Calu3 (cell line): Measurements from ENCODE around the gene EHBP1. TPM values are rescaled to one million over a fixed set of nuclear protein-coding genes. Genes with fewer than 3 reads are reported as not detected.

Experiments
- BruUV-seq: library from RNA; stranded (reverse); fragments of 400-500 nt; replicated peaks from 2 replicates; lab custom pipeline; 2021; lab: Mats Ljungman, UMichigan
- CTCF ChIA-PET: fragments of 300-600 bp; sonication (Branson Sonifier 250); formaldehyde crosslinking; loops from one replicate; lab custom pipeline; 2022; ENCODE audit warnings: antibody characterized with exemption; lab: Charles Lee
- DNase-seq: peaks from one replicate; pipeline ENCODE4 v3.0.0; 2022
- H3K27ac Mint-ChIP-seq: one replicate; pipeline ENCODE4 v1.8.0; 2022; ENCODE audit warnings: mixed read lengths; ENCODE audit not compliant: unreplicated experiment
- H3K27me3 Mint-ChIP-seq: one replicate; pipeline ENCODE4 v1.8.0; 2022; ENCODE audit warnings: mixed read lengths; ENCODE audit not compliant: unreplicated experiment
- H3K36me3 Mint-ChIP-seq: one replicate; pipeline ENCODE4 v1.8.0; 2022; ENCODE audit warnings: mild to moderate bottlenecking, moderate library complexity, mixed read lengths; ENCODE audit not compliant: insufficient read depth, unreplicated experiment
- H3K4me1 Mint-ChIP-seq: one replicate; pipeline ENCODE4 v1.8.0; 2022; ENCODE audit warnings: mild to moderate bottlenecking, low read depth, mixed read lengths; ENCODE audit not compliant: unreplicated experiment
- H3K4me3 Mint-ChIP-seq: one replicate; pipeline ENCODE4 v1.8.0; 2022; ENCODE audit warnings: mild to moderate bottlenecking, low read depth, moderate library complexity, mixed read lengths; ENCODE audit not compliant: unreplicated experiment
- H3K9me3 Mint-ChIP-seq: one replicate; pipeline ENCODE4 v1.8.0; 2022; ENCODE audit warnings: low read depth, mixed read lengths; ENCODE audit not compliant: unreplicated experiment
- intact Hi-C: fragments of 100-400 bp; cut with micrococcal nuclease; formaldehyde crosslinking; loops from one replicate; pipeline ENCODE4 v1.10.0; 2022; ENCODE audit not compliant: unreplicated experiment
- total RNA-seq: library from RNA; stranded (reverse); gene quantifications from 2 replicates; pipeline ENCODE4 v1.2.3, GENCODE V29; 2022
- TF ChIP-seq, protein P1 (sequence below): fragments of 200-600 bp; IDR thresholded peaks from one replicate; pipeline ENCODE4 v1.8.0; 2022; ENCODE audit warnings: antibody characterized with exemption; ENCODE audit not compliant: unreplicated experiment

Gene EHBP1
- total RNA-seq, 1 experiment from 2014 or later, result 82.9 TPM

DNA sequence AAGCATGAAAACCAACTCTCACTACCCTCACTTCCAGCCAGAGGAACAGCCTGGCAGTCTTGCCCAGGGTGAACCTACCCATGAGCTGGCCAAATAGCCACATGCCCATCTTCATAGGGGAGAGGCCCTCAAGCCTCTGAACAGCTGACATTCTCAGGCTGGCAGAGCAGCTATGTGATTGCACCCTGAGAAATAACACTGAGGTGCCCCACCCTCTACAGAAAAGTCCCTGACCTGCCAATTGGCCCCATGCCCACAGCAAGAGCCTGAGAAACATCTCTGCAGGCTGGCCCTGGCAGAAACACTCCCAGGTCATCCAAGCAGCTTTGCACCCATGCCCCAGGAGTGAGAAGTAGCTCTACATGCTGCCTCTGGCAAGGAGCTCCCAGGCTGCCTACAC, 217.7 kb downstream of the EHBP1 start:
- CTCF ChIA-PET, result interaction anchor here (0.7 kb wide), 1 partner anchor 15 kb away, joined by 3 read pairs; no protein-coding TSS in a partner anchor
- Mint-ChIP-seq H3K4me3 (no peak overlapping the region), H3K27ac (no peak overlapping the region), H3K36me3 (no peaks in the 10 kb centered on the region), H3K9me3 (peaks cover 8% of the 10 kb centered on the region), H3K27me3 (no peaks in the 10 kb centered on the region), H3K4me1 (no peaks in the 10 kb centered on the region)
- no TSS peak for BruUV-seq
- intact Hi-C loops, result no loop called here
- TF ChIP-seq, protein P1, sequence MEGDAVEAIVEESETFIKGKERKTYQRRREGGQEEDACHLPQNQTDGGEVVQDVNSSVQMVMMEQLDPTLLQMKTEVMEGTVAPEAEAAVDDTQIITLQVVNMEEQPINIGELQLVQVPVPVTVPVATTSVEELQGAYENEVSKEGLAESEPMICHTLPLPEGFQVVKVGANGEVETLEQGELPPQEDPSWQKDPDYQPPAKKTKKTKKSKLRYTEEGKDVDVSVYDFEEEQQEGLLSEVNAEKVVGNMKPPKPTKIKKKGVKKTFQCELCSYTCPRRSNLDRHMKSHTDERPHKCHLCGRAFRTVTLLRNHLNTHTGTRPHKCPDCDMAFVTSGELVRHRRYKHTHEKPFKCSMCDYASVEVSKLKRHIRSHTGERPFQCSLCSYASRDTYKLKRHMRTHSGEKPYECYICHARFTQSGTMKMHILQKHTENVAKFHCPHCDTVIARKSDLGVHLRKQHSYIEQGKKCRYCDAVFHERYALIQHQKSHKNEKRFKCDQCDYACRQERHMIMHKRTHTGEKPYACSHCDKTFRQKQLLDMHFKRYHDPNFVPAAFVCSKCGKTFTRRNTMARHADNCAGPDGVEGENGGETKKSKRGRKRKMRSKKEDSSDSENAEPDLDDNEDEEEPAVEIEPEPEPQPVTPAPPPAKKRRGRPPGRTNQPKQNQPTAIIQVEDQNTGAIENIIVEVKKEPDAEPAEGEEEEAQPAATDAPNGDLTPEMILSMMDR, result no peak
- DNase-seq, result no peak

DNA sequence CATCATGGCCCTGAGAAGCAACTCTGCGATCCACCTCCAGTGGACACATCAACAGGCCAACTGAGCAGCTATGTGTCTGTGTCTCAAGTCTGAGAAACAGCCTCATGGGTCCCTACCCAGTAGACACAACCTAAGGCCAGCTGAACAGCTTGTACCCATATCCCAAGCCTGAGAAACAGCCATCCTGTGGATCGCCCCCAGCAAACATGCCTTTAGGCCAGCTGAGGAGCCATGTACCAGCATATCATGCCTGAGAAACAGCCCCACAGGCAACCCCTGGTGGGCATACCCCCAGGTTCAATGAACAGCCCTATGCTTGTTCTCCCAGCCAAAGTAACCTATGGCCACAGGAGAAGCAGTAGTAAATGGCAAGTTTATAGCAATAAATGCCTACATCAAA, 218.4 kb downstream of the EHBP1 start:
- CTCF ChIA-PET, result no interaction called here
- no TSS peak for BruUV-seq
- peaks cover 8% of the 10 kb centered on the region for H3K9me3 Mint-ChIP-seq
- H3K36me3 Mint-ChIP-seq, result no peaks in the 10 kb centered on the region
- no peak overlapping the region for H3K4me3 Mint-ChIP-seq
- intact Hi-C loops, result no loop called here
- H3K27me3 Mint-ChIP-seq, result no peaks in the 10 kb centered on the region
- H3K4me1 Mint-ChIP-seq, result no peaks in the 10 kb centered on the region
- H3K27ac Mint-ChIP-seq, result no peak overlapping the region
- TF ChIP-seq, protein P1, result no peak
- DNase-seq, result no peak

DNA sequence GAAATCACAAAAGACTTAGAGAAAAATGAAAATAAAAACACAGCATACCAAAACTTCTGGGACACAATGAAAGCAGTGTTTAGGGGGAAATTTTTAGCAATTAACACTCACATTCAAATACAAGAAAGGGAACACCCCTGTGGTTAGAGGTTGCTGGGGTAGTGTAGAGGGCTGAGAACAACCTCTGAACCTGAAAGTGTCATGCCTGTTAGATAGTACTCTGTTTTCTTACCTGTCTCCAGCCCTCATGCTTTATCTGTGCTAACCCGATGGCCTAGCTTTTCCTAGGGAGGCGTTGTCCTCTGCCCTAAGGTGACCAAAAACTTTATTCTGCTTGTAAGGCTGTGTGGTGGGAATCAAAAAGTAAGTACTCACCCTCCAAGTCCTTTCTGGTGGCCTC, 222.5 kb downstream of the EHBP1 start:
- intact Hi-C loops, result no loop called here
- BruUV-seq, result no TSS peak
- Mint-ChIP-seq H3K4me3 (no peak overlapping the region), H3K4me1 (no peaks in the 10 kb centered on the region), H3K27ac (no peak overlapping the region), H3K36me3 (no peaks in the 10 kb centered on the region), H3K27me3 (no peaks in the 10 kb centered on the region), H3K9me3 (peaks cover 4% of the 10 kb centered on the region)
- TF ChIP-seq, protein P1, result no peak
- CTCF ChIA-PET, result interaction anchor here (0.7 kb wide), 1 partner anchor 412 kb away, joined by 3 read pairs; no protein-coding TSS in a partner anchor
- no peak for DNase-seq

- intact Hi-C loops, result no loop called here
- Mint-ChIP-seq H3K36me3 (no peaks in the 10 kb centered on the region), H3K27me3 (no peaks in the 10 kb centered on the region), H3K27ac (no peak overlapping the region), H3K4me1 (no peaks in the 10 kb centered on the region), H3K9me3 (no peaks in the 10 kb centered on the region), H3K4me3 (no peak overlapping the region)
- DNase-seq, result no peak
- CTCF ChIA-PET, result no interaction called here
- TF ChIP-seq, protein P1, result no peak
- BruUV-seq, result no TSS peak
Measured at GRCh38 chr2:62931536-62931935, 226.0 kb downstream of the EHBP1 start.
